ENCODE data around the gene PPP5C. TPM values are rescaled to one million over a fixed set of nuclear protein-coding genes. Genes with fewer than 3 reads are reported as not detected.

Gene PPP5C
- polyA plus RNA-seq, 4 donors, result 24.0 to 52.2 (median 39.4) TPM

DNA sequence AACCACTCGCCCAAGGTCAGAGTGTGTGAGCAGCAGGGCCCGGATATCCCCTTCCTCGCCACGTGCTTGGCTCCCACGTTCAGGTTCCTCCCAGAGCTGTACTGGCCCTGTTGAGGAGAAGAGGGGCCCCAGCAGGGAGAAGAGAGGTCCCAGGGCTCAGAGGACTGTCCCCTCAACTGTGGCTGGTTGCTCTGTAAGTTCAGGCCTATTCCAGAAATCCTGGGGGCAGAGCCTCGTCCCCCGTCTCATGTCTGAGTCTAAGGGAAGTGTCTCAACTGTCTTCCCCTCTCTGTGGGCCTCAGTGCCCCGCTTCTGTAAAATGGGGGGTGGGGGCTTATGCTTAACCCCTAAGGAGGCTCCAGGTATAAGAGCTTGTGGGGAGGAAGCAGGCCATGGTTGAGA is 3.9 kb downstream of the PPP5C start:
- Histone ChIP-seq H3K4me1 (ENCODE audit: control insufficient read depth in 3 of 3, insufficient read depth in 2 of 3, low read depth in 1 of 3, low read length in 2 of 3) (peaks cover 1 to 43% (median 15%) of the 10 kb centered on the region in 3 donors), H3K27ac (ENCODE audit: low read depth in 1 of 3, low read length in 2 of 3) (peak overlapping the region in 2 of 3 donors; percentile 51 to 66), H3K36me3 (ENCODE audit: control insufficient read depth in 3 of 3, insufficient read depth in 2 of 3, low read depth in 1 of 3, low read length in 3 of 3) (peaks cover 2 to 67% (median 9%) of the 10 kb centered on the region in 3 donors), H3K9me3 (ENCODE audit: control insufficient read depth in 2 of 2, insufficient read depth in 1 of 2, low read depth in 1 of 2, low read length in 1 of 2) (no peaks in the 10 kb centered on the region), H3K4me3 (ENCODE audit: low read depth in 1 of 3, low read length in 3 of 3) (no peak overlapping the region), H3K27me3 (ENCODE audit: control insufficient read depth in 3 of 3, insufficient read depth in 3 of 3, low read length in 3 of 3) (no peaks in the 10 kb centered on the region)
- DNase-seq (no peak), FAIRE-seq (no peak)
- WGBS, 3 donors, result 34 to 66% (median 43%) methylated on average over 8 of the region's 8 CpGs

DNA sequence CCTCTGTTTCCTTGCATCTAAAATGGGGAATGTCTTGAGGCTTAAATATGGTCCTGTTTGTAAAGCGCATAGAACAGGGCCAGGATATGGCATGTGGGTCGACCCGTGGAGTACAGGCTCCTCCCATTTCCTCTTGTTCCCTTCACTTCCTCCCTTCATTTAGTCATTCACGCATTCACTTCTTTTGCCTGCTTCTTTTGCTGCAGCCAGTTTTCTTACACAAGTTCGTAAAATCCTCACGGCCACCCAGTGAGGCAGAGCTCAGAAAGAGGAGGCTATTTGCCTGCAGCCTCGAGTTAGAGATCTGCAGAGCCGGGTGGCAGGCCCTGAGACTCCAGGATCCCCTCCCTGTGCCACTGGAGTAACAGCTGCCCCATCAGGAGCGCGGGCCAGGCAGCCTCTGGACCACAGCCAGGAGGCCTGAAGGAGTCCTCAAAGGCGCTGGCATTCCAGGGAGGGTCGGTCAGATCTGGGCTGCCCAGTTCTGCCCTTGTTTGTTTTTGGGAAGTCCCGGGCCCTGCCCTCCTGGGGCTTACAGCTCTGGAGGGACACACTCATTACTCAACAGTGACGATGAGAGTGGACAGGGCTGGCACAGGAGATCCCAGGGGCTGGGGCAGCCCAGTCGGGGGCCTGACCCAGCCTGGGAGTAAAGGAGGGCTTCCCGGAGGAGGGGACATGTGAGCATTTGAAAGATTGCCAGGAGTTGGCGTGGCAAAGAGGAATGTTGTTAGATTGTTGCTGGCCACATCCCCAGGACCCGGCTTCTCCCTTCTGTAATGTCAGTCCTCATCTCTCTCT is 4.6 kb downstream of the PPP5C start:
- FAIRE-seq, result no peak
- peak in 1 of 2 donors; percentile 28 for DNase-seq
- no peaks in the 10 kb centered on the region for H3K9me3 ChIP-seq (ENCODE audit: control insufficient read depth in 2 of 2, insufficient read depth in 1 of 2, low read depth in 1 of 2, low read length in 1 of 2)
- peak overlapping the region in 2 of 3 donors; percentile 5 to 66 for H3K27ac ChIP-seq (ENCODE audit: low read depth in 1 of 3, low read length in 2 of 3)
- peaks cover 8 to 47% (median 16%) of the 10 kb centered on the region in 3 donors for H3K4me1 ChIP-seq (ENCODE audit: control insufficient read depth in 3 of 3, insufficient read depth in 2 of 3, low read depth in 1 of 3, low read length in 2 of 3)
- 41 to 47% (median 44%) methylated on average over 18 of the region's 18 CpGs for WGBS, 3 donors
- no peak overlapping the region for H3K4me3 ChIP-seq (ENCODE audit: low read depth in 1 of 3, low read length in 3 of 3)
- no peaks in the 10 kb centered on the region for H3K27me3 ChIP-seq (ENCODE audit: control insufficient read depth in 3 of 3, insufficient read depth in 3 of 3, low read length in 3 of 3)
- H3K36me3 ChIP-seq (ENCODE audit: control insufficient read depth in 3 of 3, insufficient read depth in 2 of 3, low read depth in 1 of 3, low read length in 3 of 3), result peaks cover 4 to 73% (median 9%) of the 10 kb centered on the region in 3 donors

DNA sequence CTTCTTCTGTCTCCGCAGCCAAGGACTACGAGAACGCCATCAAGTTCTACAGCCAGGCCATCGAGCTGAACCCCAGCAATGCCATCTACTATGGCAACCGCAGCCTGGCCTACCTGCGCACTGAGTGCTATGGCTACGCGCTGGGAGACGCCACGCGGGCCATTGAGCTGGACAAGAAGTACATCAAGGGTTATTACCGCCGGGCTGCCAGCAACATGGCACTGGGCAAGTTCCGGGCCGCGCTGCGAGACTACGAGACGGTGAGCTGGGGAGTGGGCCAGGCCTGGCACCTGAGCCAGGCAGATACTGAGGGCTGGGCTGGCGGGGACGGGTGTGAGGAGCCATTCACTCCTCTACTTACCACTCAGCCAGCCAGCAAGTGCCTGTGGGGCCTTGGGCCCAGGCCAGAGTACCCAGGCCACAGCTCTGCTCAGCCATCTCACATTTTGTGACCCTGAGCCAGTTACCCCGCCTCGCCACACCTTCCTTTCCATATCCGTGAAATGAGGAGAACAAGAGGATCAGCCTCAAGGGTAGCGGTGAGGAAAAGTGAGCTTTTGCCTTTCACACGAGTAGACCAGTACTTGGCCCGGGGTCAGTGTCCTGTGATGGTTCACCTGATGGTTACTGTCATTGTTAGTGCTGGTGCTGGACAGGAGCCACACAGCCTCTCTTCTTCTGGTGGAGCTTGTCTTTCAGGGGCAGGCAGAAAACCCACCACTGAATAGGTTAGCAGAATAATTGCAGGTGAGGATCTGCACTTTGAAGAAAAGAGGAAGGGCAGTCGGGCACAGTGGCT is 7.0 kb downstream of the PPP5C start:
- Histone ChIP-seq H3K4me3 (ENCODE audit: low read depth in 1 of 3, low read length in 3 of 3) (no peak overlapping the region), H3K27me3 (ENCODE audit: control insufficient read depth in 3 of 3, insufficient read depth in 3 of 3, low read length in 3 of 3) (no peaks in the 10 kb centered on the region), H3K27ac (ENCODE audit: low read depth in 1 of 3, low read length in 2 of 3) (peak overlapping the region in 1 of 3 donors; percentile 83), H3K9me3 (ENCODE audit: control insufficient read depth in 2 of 2, insufficient read depth in 1 of 2, low read depth in 1 of 2, low read length in 1 of 2) (no peaks in the 10 kb centered on the region), H3K4me1 (ENCODE audit: control insufficient read depth in 3 of 3, insufficient read depth in 2 of 3, low read depth in 1 of 3, low read length in 2 of 3) (peaks cover 9 to 46% (median 18%) of the 10 kb centered on the region in 3 donors), H3K36me3 (ENCODE audit: control insufficient read depth in 3 of 3, insufficient read depth in 2 of 3, low read depth in 1 of 3, low read length in 3 of 3) (peaks cover 6 to 82% (median 9%) of the 10 kb centered on the region in 3 donors)
- WGBS, 3 donors, result 88 to 91% (median 90%) methylated on average over 28 of the region's 28 CpGs
- DNase-seq, result no peak
- no peak for FAIRE-seq

DNA sequence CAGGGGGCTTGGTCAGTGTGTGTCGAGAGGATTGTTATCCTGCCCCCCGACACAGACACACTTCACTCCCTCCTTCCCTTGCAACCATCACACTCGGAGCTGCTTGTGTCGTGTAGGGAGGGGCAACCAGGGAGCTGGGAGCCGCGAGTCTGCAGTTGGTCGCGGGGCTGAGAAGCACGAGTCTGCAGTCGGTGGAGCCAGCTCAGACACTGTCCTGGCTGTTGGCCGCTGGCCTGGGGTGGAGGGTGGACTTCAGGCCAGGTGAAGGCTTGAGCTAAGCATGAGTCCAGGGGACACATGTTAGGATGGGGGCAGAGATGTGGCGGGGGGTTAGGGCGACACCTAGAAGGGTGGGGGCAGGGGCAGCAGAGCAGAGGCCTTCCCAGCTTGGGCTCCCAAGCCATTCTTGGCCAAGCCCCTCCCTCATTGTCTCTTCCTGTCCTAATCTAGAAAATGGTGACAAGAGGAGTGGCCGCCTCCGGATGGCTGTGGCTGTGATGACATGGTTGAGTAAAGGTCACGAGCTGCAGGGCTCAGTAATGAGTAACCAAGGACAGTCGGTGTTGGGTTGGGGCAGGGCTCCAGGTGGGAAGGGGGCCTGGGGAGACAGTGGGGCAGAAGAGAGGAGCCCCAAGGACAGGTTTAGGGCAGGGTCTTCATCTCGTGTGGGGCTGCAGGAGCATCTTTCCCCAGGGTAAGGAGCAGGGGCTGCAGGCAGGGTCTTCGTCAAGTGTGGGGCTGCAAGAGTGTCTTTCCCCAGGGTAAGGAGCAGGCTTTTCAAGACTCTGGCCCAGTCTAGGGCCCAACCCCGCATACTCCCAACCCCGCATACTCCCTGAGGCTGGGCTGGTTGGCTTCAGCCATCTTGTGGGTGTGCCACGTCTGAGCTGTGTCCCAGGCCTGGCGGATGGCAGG is 8.6 kb downstream of the PPP5C start:
- FAIRE-seq, result no peak
- no peaks in the 10 kb centered on the region for H3K9me3 ChIP-seq (ENCODE audit: control insufficient read depth in 2 of 2, insufficient read depth in 1 of 2, low read depth in 1 of 2, low read length in 1 of 2)
- 73 to 76% (median 73%) methylated on average over 23 of the region's 23 CpGs for WGBS, 3 donors
- H3K36me3 ChIP-seq (ENCODE audit: control insufficient read depth in 3 of 3, insufficient read depth in 2 of 3, low read depth in 1 of 3, low read length in 3 of 3), result peaks cover 7 to 70% (median 9%) of the 10 kb centered on the region in 3 donors
- no peak overlapping the region for H3K4me3 ChIP-seq (ENCODE audit: low read depth in 1 of 3, low read length in 3 of 3)
- DNase-seq, result peak; percentile 73 to 89
- H3K4me1 ChIP-seq (ENCODE audit: control insufficient read depth in 3 of 3, insufficient read depth in 2 of 3, low read depth in 1 of 3, low read length in 2 of 3), result peaks cover 9 to 38% (median 13%) of the 10 kb centered on the region in 3 donors
- no peaks in the 10 kb centered on the region for H3K27me3 ChIP-seq (ENCODE audit: control insufficient read depth in 3 of 3, insufficient read depth in 3 of 3, low read length in 3 of 3)
- H3K27ac ChIP-seq (ENCODE audit: low read depth in 1 of 3, low read length in 2 of 3), result peak overlapping the region in 2 of 3 donors; percentile 4 to 83

DNA sequence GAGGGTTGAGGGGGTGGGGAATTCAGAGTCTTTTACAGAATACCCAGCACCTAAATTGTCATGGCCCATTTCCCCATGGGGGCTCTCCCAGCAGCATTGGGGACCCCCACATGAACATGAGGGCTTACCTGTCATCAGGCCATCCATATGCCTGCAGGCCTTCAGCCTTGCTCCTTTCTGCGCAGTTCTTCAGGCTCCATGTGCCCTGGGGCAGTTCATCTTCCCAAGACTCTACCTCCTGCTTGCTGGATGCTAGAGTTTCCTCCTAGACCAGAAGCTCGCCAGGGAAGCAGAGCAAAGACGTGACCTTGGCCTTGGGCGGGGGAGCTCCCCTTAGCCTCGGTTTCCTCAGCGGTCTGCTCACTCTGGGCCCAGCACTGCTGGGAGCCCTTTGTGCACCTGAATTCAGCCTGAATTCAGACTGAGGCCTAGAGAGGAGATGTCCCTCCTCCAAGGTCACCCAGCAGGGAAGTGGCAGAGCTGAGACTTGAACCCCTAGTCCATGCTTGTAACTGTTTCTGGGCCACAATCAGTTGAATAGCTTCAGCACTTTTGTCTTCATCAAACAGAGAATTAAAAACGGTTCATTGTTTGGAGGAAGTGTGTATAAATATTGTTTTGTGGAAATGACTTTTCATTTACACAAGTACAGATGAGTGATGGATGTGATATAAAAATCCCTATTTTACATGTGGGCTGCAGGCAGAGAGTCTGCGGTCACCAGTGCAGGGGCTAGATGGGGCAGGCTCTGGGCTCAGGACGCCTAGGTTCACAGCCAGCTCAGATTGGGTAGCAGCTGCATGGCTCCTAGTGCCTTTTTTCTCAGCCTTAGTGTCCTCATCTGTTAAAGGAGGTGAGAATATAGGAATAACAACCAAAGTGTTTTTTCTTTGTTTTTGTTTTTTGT is 9.5 kb downstream of the PPP5C start:
- FAIRE-seq (no peak), DNase-seq (no peak)
- Histone ChIP-seq H3K4me1 (ENCODE audit: control insufficient read depth in 3 of 3, insufficient read depth in 2 of 3, low read depth in 1 of 3, low read length in 2 of 3) (peaks cover 9 to 35% (median 9%) of the 10 kb centered on the region in 3 donors), H3K27ac (ENCODE audit: low read depth in 1 of 3, low read length in 2 of 3) (peak overlapping the region in 1 of 3 donors; percentile 83), H3K4me3 (ENCODE audit: low read depth in 1 of 3, low read length in 3 of 3) (no peak overlapping the region), H3K36me3 (ENCODE audit: control insufficient read depth in 3 of 3, insufficient read depth in 2 of 3, low read depth in 1 of 3, low read length in 3 of 3) (peaks cover 7 to 62% (median 9%) of the 10 kb centered on the region in 3 donors), H3K27me3 (ENCODE audit: control insufficient read depth in 3 of 3, insufficient read depth in 3 of 3, low read length in 3 of 3) (no peaks in the 10 kb centered on the region), H3K9me3 (ENCODE audit: control insufficient read depth in 2 of 2, insufficient read depth in 1 of 2, low read depth in 1 of 2, low read length in 1 of 2) (no peaks in the 10 kb centered on the region)
- WGBS, 3 donors, result 86 to 91% (median 88%) methylated on average over 9 of the region's 9 CpGs

DNA sequence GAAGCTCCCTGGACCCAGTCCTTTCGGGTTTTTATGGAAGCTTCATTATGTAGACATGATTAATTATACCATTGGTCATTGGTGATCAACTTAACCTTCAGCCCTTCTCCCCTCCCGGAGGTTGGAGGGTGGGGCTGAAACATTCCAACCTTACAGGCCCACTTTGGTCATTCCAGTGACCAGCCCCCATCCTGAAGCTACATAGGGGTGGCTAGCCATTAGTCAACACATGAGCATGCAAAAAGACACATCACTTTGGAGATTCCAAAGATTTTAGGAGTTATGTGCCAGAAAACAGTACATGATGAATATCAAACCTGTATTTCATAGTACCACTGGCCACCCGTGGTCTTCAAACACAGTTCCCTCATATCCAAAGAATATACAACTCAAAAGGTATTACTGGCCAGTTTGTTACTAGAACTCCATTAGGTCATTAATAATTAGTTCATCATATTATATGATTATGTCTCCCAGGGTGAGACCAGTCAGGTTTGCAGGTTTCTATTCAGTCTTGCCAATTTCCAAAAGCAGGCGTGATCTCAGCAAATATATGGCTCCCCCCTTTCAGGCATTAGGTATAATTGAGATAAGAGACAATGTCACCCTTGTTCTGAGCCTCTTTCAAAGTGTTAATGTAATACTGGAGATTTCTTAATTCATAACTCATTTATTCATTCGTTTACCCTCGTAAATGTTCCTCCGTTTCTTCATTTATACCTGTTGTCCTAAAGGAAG is 11.1 kb downstream of the PPP5C start:
- peaks cover 8 to 31% (median 9%) of the 10 kb centered on the region in 3 donors for H3K4me1 ChIP-seq (ENCODE audit: control insufficient read depth in 3 of 3, insufficient read depth in 2 of 3, low read depth in 1 of 3, low read length in 2 of 3)
- FAIRE-seq (no peak), DNase-seq (no peak)
- no peaks in the 10 kb centered on the region for H3K27me3 ChIP-seq (ENCODE audit: control insufficient read depth in 3 of 3, insufficient read depth in 3 of 3, low read length in 3 of 3)
- no peaks in the 10 kb centered on the region for H3K9me3 ChIP-seq (ENCODE audit: control insufficient read depth in 2 of 2, insufficient read depth in 1 of 2, low read depth in 1 of 2, low read length in 1 of 2)
- no peak overlapping the region for H3K27ac ChIP-seq (ENCODE audit: low read depth in 1 of 3, low read length in 2 of 3)
- H3K36me3 ChIP-seq (ENCODE audit: control insufficient read depth in 3 of 3, insufficient read depth in 2 of 3, low read depth in 1 of 3, low read length in 3 of 3), result peaks cover 7 to 46% (median 9%) of the 10 kb centered on the region in 3 donors
- WGBS, 3 donors, result 30 to 69% (median 48%) methylated on average over 7 of the region's 7 CpGs
- H3K4me3 ChIP-seq (ENCODE audit: low read depth in 1 of 3, low read length in 3 of 3), result no peak overlapping the region

DNA sequence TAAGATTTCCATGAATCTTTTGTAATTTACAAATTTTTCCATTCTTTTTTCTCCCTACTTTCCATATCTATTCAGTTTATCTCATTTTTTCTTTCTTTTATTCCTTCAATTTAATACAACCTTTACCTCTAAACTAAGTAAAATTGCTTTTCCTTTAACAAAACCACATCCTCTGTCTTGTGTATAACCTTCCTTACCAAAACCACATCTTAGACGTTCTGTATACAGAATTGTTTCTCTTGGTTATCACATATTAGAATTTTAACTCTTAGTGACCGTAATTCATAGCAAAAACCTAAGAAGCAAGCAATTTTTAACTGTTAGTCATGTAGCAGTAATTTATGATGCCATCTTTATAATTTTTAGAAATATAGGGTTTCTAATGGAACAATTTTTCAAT is 15.0 kb downstream of the PPP5C start:
- FAIRE-seq, result no peak
- peak in 1 of 2 donors; percentile 27 for DNase-seq

More for the DNA sequence above, 15.0 kb downstream of the PPP5C start:
- Histone ChIP-seq H3K27me3 (ENCODE audit: control insufficient read depth in 3 of 3, insufficient read depth in 3 of 3, low read length in 3 of 3) (no peaks in the 10 kb centered on the region), H3K9me3 (ENCODE audit: control insufficient read depth in 2 of 2, insufficient read depth in 1 of 2, low read depth in 1 of 2, low read length in 1 of 2) (no peaks in the 10 kb centered on the region), H3K36me3 (ENCODE audit: control insufficient read depth in 3 of 3, insufficient read depth in 2 of 3, low read depth in 1 of 3, low read length in 3 of 3) (peaks cover 3 to 37% (median 5%) of the 10 kb centered on the region in 3 donors), H3K4me3 (ENCODE audit: low read depth in 1 of 3, low read length in 3 of 3) (no peak overlapping the region), H3K4me1 (ENCODE audit: control insufficient read depth in 3 of 3, insufficient read depth in 2 of 3, low read depth in 1 of 3, low read length in 2 of 3) (peaks cover 0 to 12% (median 5%) of the 10 kb centered on the region in 3 donors), H3K27ac (ENCODE audit: low read depth in 1 of 3, low read length in 2 of 3) (no peak overlapping the region)
- WGBS, 3 donors, result 54 to 72% (median 59%) methylated on average over 2 of the region's 2 CpGs
